ENCODE measurements around the gene XXYLT1.

GRCh38 chr3:195066441-195066841 is 204.5 kb downstream of the XXYLT1 start:
- TF ChIP-seq POLR2A (IDR thresholded peaks at IDR 0.05; ENCODE audit: low read depth, low read length) (no peak), POLR2AphosphoS5 (IDR thresholded peaks at IDR 0.05; ENCODE audit: low read depth, low read length) (no peak), TAF1 (IDR thresholded peaks at IDR 0.05; ENCODE audit: borderline replicate concordance, low read depth, low read length) (no peak)
